PFSK-1 (cell line): ENCODE data around the gene TOE1.

Experiments
- FOXP2 ChIP-seq: optimal IDR thresholded peaks from 2 replicates; pipeline ENCODE3; 2011; ENCODE audit warnings: borderline replicate concordance, control low read depth, inconsistent platforms; ENCODE audit not compliant: insufficient read depth; ENCODE audit errors: extremely low read length, extremely low read depth
- POLR2AphosphoS5 ChIP-seq: IDR thresholded peaks from 2 replicates; pipeline ENCODE4 v1.6.1; 2012; ENCODE audit warnings: low read depth, mild to moderate bottlenecking, control low read depth, low read length, moderate library complexity
- SIN3A ChIP-seq: IDR thresholded peaks from 2 replicates; pipeline ENCODE4 v1.6.1; 2012; ENCODE audit warnings: mild to moderate bottlenecking, low read length, moderate library complexity, borderline replicate concordance; ENCODE audit not compliant: insufficient read depth
- TAF1 ChIP-seq: IDR thresholded peaks from 2 replicates; pipeline ENCODE4 v1.6.1; 2012; ENCODE audit warnings: low read length, control low read depth, borderline replicate concordance; ENCODE audit not compliant: insufficient read depth
- TF ChIP-seq, protein P1 (sequence below), 2 experiments: IDR thresholded peaks; 2 replicates each; pipeline versions ENCODE4 v1.6.1 to v1.8.0; 2011 to 2012; ENCODE audit warnings: low read depth in 2 of 2, low read length in 2 of 2, control low read depth in 1 of 2, inconsistent platforms in 1 of 2, mild to moderate bottlenecking in 1 of 2, moderate library complexity in 1 of 2; ENCODE audit not compliant: insufficient read depth in 1 of 2

Gene TOE1

DNA sequence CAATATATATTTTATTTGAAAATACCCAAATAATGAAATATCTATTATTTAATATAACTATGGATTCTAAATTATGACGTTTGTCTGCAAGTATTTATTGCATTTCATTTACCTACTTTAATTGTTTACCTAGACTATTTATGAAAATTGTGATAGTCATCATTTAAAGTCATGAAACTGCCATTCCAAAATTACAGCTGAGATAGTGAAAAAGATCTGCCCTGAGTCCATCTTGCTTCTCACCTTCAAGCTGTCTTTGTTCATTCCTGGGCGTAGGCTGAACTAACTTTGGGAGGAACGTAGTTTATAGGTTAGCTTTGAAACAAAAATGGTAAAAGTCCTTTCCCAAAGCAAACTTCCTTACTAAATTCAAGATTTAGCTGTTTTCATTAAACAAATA is 25.7 kb upstream of the TOE1 start:
- TF ChIP-seq POLR2AphosphoS5 (no peak), SIN3A (no peak), TAF1 (no peak), FOXP2 (no peak)
- TF ChIP-seq, protein P1, sequence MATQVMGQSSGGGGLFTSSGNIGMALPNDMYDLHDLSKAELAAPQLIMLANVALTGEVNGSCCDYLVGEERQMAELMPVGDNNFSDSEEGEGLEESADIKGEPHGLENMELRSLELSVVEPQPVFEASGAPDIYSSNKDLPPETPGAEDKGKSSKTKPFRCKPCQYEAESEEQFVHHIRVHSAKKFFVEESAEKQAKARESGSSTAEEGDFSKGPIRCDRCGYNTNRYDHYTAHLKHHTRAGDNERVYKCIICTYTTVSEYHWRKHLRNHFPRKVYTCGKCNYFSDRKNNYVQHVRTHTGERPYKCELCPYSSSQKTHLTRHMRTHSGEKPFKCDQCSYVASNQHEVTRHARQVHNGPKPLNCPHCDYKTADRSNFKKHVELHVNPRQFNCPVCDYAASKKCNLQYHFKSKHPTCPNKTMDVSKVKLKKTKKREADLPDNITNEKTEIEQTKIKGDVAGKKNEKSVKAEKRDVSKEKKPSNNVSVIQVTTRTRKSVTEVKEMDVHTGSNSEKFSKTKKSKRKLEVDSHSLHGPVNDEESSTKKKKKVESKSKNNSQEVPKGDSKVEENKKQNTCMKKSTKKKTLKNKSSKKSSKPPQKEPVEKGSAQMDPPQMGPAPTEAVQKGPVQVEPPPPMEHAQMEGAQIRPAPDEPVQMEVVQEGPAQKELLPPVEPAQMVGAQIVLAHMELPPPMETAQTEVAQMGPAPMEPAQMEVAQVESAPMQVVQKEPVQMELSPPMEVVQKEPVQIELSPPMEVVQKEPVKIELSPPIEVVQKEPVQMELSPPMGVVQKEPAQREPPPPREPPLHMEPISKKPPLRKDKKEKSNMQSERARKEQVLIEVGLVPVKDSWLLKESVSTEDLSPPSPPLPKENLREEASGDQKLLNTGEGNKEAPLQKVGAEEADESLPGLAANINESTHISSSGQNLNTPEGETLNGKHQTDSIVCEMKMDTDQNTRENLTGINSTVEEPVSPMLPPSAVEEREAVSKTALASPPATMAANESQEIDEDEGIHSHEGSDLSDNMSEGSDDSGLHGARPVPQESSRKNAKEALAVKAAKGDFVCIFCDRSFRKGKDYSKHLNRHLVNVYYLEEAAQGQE (IDR thresholded peaks at IDR 0.05; ENCODE audit: insufficient read depth in 1 of 2, low read depth in 2 of 2, low read length in 2 of 2) = no peak

DNA sequence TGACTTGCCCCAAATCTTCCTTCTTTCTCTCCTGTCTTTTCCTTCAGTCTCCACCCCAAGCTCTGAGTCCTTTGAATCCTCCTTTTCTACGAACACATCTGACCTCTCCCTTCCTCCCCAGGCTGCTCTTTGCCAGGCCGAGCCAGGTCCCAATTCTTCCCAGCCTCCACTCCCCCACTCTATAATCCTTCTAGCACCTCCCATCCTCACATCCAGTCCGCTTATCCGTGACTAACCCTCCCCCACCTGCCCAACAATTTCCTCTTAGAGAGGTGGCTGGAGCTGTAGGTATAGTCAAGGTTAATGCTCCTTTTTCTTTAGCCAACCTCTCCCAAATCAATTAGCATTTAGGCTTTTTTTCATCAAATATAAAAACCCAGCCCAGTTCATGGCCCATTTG is 22.8 kb upstream of the TOE1 start:
- TF ChIP-seq POLR2AphosphoS5 (no peak), TAF1 (no peak), SIN3A (no peak), FOXP2 (no peak)
- TF ChIP-seq, protein P1 (IDR thresholded peaks at IDR 0.05; ENCODE audit: insufficient read depth in 1 of 2, low read depth in 2 of 2, low read length in 2 of 2) = no peak

GRCh38 chr1:45319761-45320160 is 20.2 kb upstream of the TOE1 start:
- TF ChIP-seq POLR2AphosphoS5 = no peak
- no peak for TF ChIP-seq FOXP2
- TF ChIP-seq SIN3A = no peak
- TF ChIP-seq, protein P1 (IDR thresholded peaks at IDR 0.05; ENCODE audit: insufficient read depth in 1 of 2, low read depth in 2 of 2, low read length in 2 of 2) = no peak
- no peak for TF ChIP-seq TAF1

DNA sequence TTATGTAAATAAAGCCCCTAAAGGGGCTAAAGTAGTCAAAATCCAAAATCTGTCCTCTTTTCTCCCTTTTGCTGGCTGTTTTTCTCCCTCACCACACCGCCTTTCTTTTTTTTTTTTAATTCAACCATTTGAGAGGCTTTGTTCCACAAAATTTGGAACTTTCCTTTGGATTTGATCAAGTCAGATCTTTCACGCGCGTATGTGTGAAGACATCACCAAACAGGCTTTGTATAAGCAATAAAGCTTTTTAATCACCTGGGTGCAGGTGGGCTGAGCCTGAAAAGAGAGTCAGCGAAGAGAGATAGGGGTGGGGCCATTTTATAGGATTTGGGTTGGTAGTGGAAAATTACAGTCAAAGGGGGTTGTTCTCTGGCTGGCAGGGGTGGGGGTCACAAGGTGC is 18.5 kb upstream of the TOE1 start:
- no peak for TF ChIP-seq TAF1
- no peak for TF ChIP-seq FOXP2
- no peak for TF ChIP-seq POLR2AphosphoS5
- TF ChIP-seq, protein P1 (IDR thresholded peaks at IDR 0.05; ENCODE audit: insufficient read depth in 1 of 2, low read depth in 2 of 2, low read length in 2 of 2) = no peak
- no peak for TF ChIP-seq SIN3A

DNA sequence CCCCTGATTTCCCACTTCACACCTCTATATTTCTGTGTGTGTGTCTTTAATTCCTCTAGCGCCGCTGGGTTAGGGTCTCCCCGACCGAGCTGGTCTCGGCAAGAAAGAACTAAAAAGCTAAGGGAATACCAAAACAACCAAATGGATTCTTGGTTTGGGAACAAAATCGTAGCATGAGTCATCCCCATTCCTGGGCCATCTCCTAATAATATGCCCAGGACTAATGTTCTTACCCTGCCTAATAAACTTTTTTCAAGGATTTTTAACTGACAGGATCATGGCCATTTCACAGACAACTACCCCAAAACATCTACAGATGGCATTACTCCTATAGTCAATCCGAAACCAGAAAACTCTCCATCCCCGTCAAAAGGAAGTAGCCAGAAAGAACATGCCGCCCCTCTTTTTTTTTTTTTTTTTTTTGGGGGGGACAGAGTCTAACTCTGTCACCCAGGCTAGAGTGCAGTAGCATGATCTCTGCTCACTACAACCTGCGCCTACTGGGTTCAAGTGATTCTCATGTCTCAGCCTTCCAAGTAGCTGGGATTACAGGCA is 17.4 kb upstream of the TOE1 start:
- TF ChIP-seq, protein P1 (IDR thresholded peaks at IDR 0.05; ENCODE audit: insufficient read depth in 1 of 2, low read depth in 2 of 2, low read length in 2 of 2) = no peak
- no peak for TF ChIP-seq SIN3A
- no peak for TF ChIP-seq POLR2AphosphoS5
- no peak for TF ChIP-seq FOXP2
- TF ChIP-seq TAF1 = no peak
